Peyer's patch (tissue), 4 donors: ENCODE data around the gene RABAC1.

Source experiments
- CTCF ChIP-seq, 6 experiments: fragments of 450-650 bp in 4 of 6; fragments of 200-600 bp in 2 of 6; sonication (generic) in 1 of 6; IDR thresholded peaks; one replicate each; pipeline ENCODE4 v1.5.1; 2017 to 2019; ENCODE audit warnings: antibody characterized with exemption in 6 of 6, mild to moderate bottlenecking in 3 of 6, moderate library complexity in 1 of 6
- POLR2A ChIP-seq, 2 donors: fragments of 450-650 bp; IDR thresholded peaks; one replicate each; pipeline ENCODE4 v1.5.1; 2017; ENCODE audit warnings: antibody characterized with exemption in 2 of 2, mild to moderate bottlenecking in 2 of 2, moderate library complexity in 2 of 2

- TF ChIP-seq CTCF (IDR thresholded peaks at IDR 0.05) (no peak), POLR2A (IDR thresholded peaks at IDR 0.05) (no peak)
Observed at GRCh38 chr19:41997121-41997850, 38.2 kb upstream of the RABAC1 start.
